ENCODE data around the gene CCDC124.
A peak's percentile ranks its signal among the peaks of the same experiment; 100 is the strongest.
"Not testable (repeated sequence)": the region's sequence is repeated elsewhere in the genome, so short reads cannot be mapped to it uniquely, and the experiment has no call there.

Gene CCDC124, protein sequence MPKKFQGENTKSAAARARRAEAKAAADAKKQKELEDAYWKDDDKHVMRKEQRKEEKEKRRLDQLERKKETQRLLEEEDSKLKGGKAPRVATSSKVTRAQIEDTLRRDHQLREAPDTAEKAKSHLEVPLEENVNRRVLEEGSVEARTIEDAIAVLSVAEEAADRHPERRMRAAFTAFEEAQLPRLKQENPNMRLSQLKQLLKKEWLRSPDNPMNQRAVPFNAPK

DNA sequence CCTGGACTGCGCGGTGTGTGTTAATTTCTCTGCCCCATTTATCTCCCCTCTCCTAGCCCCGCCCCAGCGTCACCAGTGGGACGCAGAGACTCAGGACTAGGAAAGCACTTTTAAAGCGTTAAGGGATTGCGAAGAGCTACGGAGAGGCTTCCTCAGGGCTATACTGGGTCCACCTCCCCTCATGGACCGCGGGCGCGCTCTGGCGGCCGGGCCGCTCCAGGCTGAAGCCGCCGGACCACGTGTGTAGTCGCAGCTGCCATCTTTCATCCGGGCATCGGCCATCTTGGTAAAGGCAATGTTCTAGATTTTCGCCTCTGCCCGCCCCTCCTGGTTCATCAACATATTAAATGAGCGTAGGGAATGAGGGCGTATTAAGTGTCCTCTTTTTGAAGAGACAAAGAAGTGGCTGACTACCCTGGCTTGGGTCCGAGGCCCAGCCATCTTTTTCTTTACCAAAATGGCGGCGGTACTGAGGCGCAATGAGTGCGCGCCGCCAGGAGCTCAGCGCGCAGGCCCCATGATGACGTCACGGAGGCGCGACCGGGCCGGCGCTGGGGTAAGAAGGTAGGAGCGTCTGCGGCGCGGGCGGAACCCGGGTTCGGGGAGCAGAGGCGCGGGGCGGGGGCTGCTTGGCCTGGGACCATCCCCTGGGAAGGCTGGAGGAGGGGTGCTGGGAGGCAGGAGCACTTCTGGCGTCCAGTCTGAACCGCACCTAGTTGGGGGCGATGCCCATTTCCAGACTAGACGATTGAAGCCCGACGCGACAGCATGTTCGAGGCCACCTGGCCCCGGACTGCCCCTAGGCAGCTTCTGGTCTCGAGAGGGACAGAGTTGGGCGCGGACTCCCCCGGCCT, at the start of gene CCDC124:
TSS of gene CCDC124 (plus strand) at position 531 of the 854 bp plus-strand sequence. CDS start 3,406 bp downstream, outside the sequence.
- no peak for TF ChIP-seq ZNF274 (IDR thresholded peaks at IDR 0.05; ENCODE audit: low read depth, low read length)

DNA sequence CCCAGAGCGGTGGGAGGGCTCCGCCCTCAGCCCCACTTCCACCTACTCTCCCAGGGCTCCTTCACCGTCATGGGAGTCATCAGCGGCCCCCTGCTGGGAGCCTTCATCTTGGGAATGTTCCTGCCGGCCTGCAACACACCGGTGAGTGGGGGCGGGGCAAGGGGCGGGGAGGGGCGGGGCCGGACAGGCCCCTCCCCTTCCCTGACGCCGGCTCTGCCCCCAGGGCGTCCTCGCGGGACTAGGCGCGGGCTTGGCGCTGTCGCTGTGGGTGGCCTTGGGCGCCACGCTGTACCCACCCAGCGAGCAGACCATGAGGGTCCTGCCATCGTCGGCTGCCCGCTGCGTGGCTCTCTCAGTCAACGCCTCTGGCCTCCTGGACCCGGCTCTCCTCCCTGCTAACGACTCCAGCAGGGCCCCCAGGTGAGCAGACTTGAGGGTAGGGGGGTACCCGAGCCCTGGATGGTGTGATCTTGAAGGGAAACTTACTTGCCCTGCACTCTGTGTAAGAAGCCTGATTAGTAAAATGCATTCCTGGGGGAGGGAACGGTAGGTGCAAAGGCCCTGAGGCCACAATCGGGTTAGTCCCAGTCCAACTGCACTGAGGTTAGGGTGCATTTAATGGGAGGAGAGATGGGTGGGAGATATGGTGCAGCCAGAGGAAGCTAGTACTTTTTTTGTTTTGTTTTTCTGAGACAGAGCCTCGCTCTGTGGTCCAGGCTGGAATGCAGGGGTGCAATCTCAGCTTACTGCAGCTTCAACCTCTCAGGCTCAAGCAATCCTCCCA, 49.0 kb upstream of the CCDC124 start:
- no peak for TF ChIP-seq ZNF274 (IDR thresholded peaks at IDR 0.05; ENCODE audit: low read depth, low read length)
- H3K4me3 ChIP-seq (ENCODE audit: low read length): no peak overlapping the region

More for the DNA sequence above, at the start of gene CCDC124:
- peak within 1 kb of the TSS; percentile 89 for H3K4me3 ChIP-seq (ENCODE audit: low read length)

DNA sequence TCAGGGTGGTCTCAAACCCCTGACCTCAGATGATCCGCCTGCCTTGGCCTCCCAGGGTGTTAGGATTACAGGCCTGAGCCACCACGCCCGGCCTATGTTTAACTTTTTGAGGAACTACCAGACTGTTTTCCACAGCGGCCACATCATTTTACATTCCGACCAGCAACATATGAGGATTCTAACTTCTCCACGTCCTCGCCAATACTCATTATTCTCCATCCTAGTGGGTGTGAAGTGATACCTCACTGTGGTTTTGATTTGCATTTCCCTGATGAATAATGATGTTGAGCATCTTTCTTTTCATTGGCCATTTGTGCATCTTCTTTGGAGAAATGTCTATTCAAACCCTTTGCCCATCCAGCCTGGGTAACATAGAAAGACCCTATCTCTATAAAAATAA, 46.3 kb upstream of the CCDC124 start:
- no peak overlapping the region for H3K4me3 ChIP-seq (ENCODE audit: low read length)
- TF ChIP-seq ZNF274 (IDR thresholded peaks at IDR 0.05; ENCODE audit: low read depth, low read length): no peak

DNA sequence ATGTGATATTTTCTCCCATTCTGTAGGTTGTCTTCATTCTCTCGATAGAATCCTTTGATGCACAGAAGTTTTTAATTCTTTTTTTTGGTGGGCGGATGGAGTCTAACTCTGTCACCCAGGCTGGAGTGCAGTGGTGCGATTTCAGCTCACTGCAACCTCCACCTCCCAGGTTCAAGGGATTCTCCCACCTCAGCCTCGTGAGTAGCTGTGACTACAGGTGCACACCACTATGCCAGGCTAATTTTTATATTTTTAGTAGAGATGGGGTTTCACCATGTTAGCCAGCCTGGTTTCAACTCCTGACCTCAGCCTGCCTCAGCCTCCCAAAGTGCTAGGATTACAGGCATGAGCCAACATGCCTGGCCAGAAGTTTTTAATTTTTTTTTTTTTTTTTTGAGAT, 45.6 kb upstream of the CCDC124 start:
- H3K4me3 ChIP-seq (ENCODE audit: low read length): not testable (repeated sequence)

DNA sequence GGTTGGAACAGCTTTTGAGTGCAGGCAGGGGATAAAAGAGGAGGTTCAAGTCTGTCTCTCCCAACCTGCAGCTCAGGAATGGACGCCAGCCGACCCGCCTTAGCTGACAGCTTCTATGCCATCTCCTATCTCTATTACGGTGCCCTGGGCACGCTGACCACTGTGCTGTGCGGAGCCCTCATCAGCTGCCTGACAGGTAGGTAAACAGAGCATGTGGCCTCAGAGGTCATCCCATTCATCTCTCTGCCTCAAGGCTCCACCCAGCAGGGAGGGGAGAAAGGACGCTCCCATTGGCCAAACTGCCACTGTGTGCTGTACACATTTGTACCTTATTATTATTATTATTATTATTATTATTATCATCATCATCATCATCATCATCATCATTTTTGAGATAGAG, 44.6 kb upstream of the CCDC124 start:
- TF ChIP-seq ZNF274 (IDR thresholded peaks at IDR 0.05; ENCODE audit: low read depth, low read length): no peak
- H3K4me3 ChIP-seq (ENCODE audit: low read length): no peak overlapping the region

DNA sequence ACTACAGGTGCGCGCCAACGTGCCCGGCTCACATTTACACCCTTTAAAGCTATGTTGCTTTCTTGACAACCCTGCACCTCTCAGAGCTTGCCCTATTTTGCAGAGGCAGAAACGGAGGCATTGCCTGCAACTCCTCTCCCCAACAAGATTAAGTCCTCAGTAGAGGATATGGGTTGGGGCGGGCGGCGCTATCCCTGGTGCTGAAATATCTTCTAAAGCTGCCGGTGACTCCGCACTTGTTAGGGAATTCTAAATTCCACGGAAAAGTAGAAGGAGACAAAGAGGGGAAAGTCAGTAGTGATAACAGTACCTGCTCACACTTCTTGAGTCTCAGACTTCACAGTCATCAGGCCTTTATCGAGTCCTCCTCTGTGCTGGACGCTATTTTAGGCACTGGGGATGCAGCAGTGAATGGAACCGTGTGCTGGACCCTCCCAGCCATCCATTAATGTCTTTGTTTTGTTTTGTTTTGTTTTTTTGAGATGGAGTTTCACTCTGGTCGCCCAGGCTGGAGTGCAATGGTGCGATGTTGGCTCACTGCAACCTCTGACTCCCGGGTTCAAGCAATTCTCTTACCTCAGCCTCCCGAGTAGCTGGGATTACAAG, 43.1 kb upstream of the CCDC124 start:
- no peak for TF ChIP-seq ZNF274 (IDR thresholded peaks at IDR 0.05; ENCODE audit: low read depth, low read length)
- no peak overlapping the region for H3K4me3 ChIP-seq (ENCODE audit: low read length)

DNA sequence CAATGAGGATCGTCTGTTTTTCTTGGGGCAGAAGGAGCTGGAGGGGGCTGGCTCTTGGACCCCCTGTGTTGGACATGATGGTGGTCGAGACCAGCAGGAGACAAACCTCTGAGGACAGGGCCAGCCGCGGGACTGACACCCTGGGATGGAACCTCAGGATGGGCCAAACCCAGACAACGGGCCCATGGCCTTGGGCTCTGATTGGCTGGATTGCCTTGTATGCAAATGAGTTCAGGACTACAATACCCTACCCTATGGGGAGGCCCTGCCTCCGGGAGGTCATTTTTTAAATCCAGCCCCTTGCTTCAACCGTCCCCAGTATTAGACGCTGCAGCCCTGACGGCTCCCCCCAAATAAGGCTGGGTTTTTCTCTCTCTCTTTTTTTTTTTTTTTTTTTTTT, 39.0 kb upstream of the CCDC124 start:
- no peak for TF ChIP-seq ZNF274 (IDR thresholded peaks at IDR 0.05; ENCODE audit: low read depth, low read length)
- no peak overlapping the region for H3K4me3 ChIP-seq (ENCODE audit: low read length)

DNA sequence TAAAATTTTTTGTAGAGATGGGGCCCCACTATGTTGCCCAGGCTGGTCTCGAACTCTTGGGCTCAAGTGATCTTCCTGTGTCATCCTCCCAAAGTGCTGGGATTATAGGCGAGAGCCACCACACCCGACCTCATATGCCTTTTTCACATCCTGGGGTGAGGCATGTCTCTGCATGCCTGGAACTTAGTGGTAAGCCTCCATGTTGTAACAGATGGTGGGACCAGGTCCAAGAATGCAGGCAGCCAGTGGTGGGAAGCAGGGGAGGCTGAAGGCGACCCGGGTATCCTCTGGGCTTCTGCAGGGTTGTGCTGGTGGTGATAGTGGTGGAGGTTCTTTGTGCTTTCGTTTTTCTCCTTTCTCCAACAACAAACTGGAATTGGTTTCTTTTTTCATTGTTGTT, 30.1 kb upstream of the CCDC124 start:
- no peak for TF ChIP-seq ZNF274 (IDR thresholded peaks at IDR 0.05; ENCODE audit: low read depth, low read length)
- no peak overlapping the region for H3K4me3 ChIP-seq (ENCODE audit: low read length)

DNA sequence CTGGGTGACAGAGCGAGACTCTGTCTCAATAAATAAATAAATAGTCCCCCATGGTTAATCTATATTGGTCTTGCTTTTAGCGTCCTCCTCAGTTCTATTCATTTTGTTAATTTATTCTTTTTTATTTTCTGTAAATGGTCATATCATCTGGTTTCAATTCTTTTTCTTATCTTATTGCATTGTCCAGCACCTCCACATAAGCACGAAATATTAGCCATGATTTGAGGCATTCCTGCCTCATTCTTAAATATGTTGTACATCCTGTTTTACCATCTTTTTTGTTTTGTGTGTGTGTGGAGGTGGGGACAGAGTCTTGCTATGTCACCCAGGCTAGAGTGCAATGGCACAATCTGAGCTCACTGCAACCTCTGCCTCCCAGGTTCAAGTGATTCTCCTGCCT, 24.6 kb upstream of the CCDC124 start:
- no peak for TF ChIP-seq ZNF274 (IDR thresholded peaks at IDR 0.05; ENCODE audit: low read depth, low read length)
- no peak overlapping the region for H3K4me3 ChIP-seq (ENCODE audit: low read length)

DNA sequence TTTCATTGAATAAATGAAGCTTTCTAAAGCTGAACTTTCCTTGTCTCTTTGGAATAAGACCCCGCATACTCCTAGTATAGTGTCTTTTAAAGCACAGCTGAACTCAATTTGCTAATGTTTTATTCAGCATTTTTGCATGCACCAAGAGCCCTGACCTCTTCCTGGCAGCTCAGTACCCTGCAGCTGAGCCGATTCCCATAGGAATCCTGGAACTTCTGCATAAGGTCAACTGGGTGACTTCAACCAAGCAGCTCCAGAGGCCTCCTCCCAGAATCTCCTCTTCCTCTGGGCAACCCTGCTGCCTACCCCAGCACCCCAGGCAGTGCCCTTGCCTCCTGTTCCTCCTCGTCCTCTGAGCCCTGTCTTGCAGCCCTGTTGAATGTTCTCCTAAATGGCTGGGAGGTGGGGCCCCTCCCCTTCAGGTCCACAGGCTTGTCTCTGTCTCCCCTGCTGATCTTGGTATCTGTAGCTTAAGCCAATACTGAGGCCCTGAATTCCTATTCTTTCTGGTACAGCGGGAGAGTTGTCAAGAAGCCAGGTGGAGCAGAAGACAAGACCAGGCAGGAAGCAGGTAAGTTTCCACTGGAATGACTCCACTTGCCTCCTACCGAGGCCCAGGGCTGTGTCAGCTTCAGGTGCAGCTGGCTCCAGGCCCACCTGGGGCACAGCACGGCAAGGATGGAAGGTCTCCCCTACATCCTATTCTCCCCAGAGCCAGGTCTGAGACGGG, 23.6 kb upstream of the CCDC124 start:
- TF ChIP-seq ZNF274 (IDR thresholded peaks at IDR 0.05; ENCODE audit: low read depth, low read length): no peak
- H3K4me3 ChIP-seq (ENCODE audit: low read length): no peak overlapping the region

DNA sequence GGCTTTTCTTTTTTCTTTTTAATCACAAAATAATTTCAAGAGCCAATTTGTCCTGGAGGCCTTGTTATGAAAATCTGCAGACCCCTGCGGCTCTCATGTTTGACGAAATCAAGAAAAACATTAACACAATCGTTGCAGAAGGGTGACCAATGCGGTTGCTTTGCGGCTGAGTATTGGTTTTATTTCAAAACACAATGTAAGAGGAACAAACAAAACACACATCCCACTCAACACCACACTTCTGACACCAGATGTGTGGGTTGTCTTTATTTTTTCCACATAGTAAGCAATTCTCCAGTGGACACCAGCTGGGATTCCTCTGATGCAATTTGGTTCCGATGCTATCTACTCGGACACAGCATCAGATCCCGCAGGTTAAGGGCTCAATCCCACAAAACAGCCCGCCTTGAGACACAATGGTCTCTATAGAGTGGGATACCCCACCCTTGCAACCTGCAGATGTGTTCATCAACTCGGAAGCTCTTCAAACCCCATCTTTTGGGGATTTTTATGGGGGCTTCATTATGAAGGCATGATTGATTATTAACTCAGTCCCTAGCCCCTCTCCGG, 21.9 kb upstream of the CCDC124 start:
- no peak for TF ChIP-seq ZNF274 (IDR thresholded peaks at IDR 0.05; ENCODE audit: low read depth, low read length)
- H3K4me3 ChIP-seq (ENCODE audit: low read length): no peak overlapping the region

DNA sequence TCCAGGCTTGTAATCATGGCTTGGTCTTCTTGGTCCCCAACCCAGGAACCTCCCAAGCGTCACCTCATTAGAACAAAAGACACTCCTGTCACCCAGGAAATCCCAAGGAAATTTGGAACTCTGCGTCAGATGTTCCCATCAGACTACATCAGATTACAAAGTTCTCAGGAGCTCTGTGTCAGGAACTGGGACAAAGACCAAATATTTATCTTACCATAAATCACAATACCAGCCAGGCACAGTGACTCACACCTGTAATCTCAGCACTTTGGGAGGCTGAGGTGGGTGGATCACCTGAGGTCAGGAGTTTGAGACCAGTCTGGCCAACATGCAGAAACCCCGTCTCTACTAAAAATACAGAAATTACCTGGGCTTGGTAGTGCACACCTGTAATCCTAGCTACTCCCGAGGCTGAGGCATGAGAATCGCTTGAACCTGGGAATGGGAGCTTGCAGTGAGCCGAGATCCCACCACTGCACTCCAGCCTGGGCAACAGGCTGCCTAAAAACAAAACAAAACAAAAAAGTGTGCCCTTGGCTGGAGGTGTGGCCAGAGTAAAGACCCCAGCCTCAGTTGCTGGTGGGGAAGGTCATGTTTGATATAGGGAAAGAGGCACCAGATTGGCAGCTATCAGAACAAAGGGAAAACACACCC, 16.7 kb upstream of the CCDC124 start:
- no peak for TF ChIP-seq ZNF274 (IDR thresholded peaks at IDR 0.05; ENCODE audit: low read depth, low read length)
- H3K4me3 ChIP-seq (ENCODE audit: low read length): no peak overlapping the region

DNA sequence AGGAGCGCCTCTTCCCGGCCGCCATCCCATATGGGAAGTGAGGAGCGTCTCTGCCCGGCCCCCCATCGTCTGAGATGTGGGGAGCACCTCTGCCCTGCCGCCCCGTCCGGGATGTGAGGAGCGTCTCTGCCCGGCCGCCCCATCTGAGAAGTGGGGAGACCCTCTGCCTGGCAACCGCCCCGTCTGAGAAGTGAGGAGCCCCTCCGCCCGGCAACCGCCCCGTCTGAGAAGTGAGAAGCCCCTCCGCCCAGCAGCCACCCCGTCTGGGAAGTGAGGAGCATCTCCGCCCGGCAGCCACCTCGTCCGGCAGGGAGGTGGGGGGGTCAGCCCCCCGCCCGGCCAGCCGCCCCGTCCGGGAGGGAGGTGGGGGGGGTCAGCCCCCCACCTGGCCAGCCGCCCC, 14.7 kb upstream of the CCDC124 start:
- not testable (repeated sequence) for H3K4me3 ChIP-seq (ENCODE audit: low read length)

DNA sequence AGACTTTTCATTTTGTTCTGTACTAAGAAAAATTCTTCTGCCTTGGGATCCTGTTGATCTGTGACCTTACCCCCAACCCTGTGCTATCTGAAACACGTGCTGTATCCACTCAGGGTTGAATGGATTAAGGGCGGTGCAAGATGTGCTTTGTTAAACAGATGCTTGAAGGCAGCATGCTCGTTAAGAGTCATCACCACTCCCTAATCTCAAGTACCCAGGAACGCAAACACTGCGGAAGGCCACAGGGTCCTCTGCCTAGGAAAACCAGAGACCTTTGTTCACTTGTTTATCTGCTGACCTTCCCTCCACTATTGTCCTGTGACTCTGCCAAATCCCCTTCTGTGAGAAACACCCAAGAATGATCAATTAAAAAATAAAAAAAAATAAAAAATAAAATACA, 13.7 kb upstream of the CCDC124 start:
- not testable (repeated sequence) for H3K4me3 ChIP-seq (ENCODE audit: low read length)

All from GM08714 (cell line).